H1 (cell line): ENCODE results near the gene LBX1.

ENCODE experiments used
- PHF8 ChIP-seq: fragments of 200-600 bp; sonication (generic); conservative IDR thresholded peaks from 2 replicates; pipeline ENCODE4 v1.7.1; 2012; ENCODE audit warnings: low read depth, mild to moderate bottlenecking, inconsistent platforms, low read length, moderate library complexity
- POLR2A ChIP-seq, 2 experiments: IDR thresholded peaks; 1 replicate in 1 of 2; 2 replicates in 1 of 2; pipeline ENCODE4 v1.6.1; 2011; ENCODE audit warnings: low read depth in 2 of 2, low read length in 2 of 2, mild to moderate bottlenecking in 2 of 2; ENCODE audit errors: control extremely low read depth in 1 of 2

- no peak for TF ChIP-seq PHF8
- TF ChIP-seq POLR2A (IDR thresholded peaks at IDR 0.05; ENCODE audit: control extremely low read depth in 1 of 2, low read depth in 2 of 2, low read length in 2 of 2) = no peak
These were observed 9.9 kb downstream of the LBX1 start for GRCh38 chr10:101219139-101219945.
